Transverse colon (tissue), 4 donors: ENCODE measurements around the gene BRCA2. TPM values are rescaled to one million over a fixed set of nuclear protein-coding genes. Genes with fewer than 3 reads are reported as not detected.

Source experiments
- DNase-seq: peaks from one replicate; pipeline ENCODE4 v3.0.0-alpha.2; 2019
- H3K27ac ChIP-seq, 4 donors: fragments of 200-600 bp; sonication (generic); 2 replicates each; pipeline ENCODE4 v1.5.1; 2016 to 2018; ENCODE audit warnings: inconsistent platforms in 4 of 4
- H3K27me3 ChIP-seq: fragments of 200-600 bp; sonication (generic); 2 replicates; pipeline ENCODE4 v1.5.1; 2017; ENCODE audit warnings: inconsistent platforms
- H3K36me3 ChIP-seq, 4 donors: fragments of 200-600 bp; sonication (generic); 2 replicates each; pipeline ENCODE4 v1.5.1; 2017 to 2019; ENCODE audit warnings: inconsistent platforms in 4 of 4
- H3K4me1 ChIP-seq, 4 donors: fragments of 200-600 bp; sonication (generic); 2 replicates each; pipeline ENCODE4 v1.5.1; 2017 to 2020; ENCODE audit warnings: inconsistent platforms in 4 of 4
- H3K4me3 ChIP-seq, 4 donors: fragments of 200-600 bp; sonication (generic); 1 replicate in 1 of 4; 2 replicates in 3 of 4; pipeline versions ENCODE4 v1.5.1 to v1.6.1; 2017 to 2019; ENCODE audit warnings: inconsistent platforms in 4 of 4
- H3K9me3 ChIP-seq, 2 donors: fragments of 200-600 bp; sonication (generic); 2 replicates each; pipeline ENCODE4 v1.5.1; 2017 to 2019; ENCODE audit warnings: inconsistent platforms in 2 of 2
- EP300 ChIP-seq: sonication (generic); formaldehyde crosslinking; IDR thresholded peaks from one replicate; pipeline ENCODE4 v1.6.1; 2017; ENCODE audit warnings: antibody characterized with exemption, low read depth
- POLR2A ChIP-seq: fragments of 450-650 bp; IDR thresholded peaks from one replicate; pipeline ENCODE4 v1.6.1; 2016; ENCODE audit warnings: antibody characterized with exemption, mild to moderate bottlenecking, moderate library complexity
- POLR2AphosphoS5 ChIP-seq, 3 donors: sonication (generic); formaldehyde crosslinking; IDR thresholded peaks; one replicate each; pipeline ENCODE4 v1.6.1; 2016; ENCODE audit warnings: antibody characterized with exemption in 3 of 3
- WGBS, 2 donors: methylation state at CpG; one replicate each; pipeline ENCODE4 v1.1.5; 2018; ENCODE audit warnings: low coverage in 1 of 2; 5-methylcytosine and 5-hydroxymethylcytosine counted together
- in situ Hi-C, 4 donors: fragments of 200-750 bp; cut with MboI; loops; one replicate each; pipeline versions ENCODE4 v1.15.0 to v1.15.1; 2017; ENCODE audit warnings: low sequenced_read_pairs in 3 of 4, low pct_ligation_motif_present in 1 of 4, low pct_unique_long_range_greater_than_20kb in 1 of 4
- intact Hi-C: fragments of 100-400 bp; cut with DNase I; formaldehyde crosslinking; loops from one replicate; pipeline ENCODE4 v1.15.1; 2023; ENCODE audit warnings: low total_unique reads
- total RNA-seq, 4 donors: library from RNA; depleted of rRNA; stranded (reverse); fragments of >200 nt; gene quantifications; one replicate each; pipeline ENCODE4 v1.1.0, GENCODE V29; 2016
- TF ChIP-seq, protein P1 (sequence below), 5 experiments: fragments of 200-600 bp in 3 of 5; fragments of 450-650 bp in 2 of 5; sonication (generic) in 3 of 5; IDR thresholded peaks; 1 replicate in 2 of 5; 2 replicates in 3 of 5; pipeline ENCODE4 v1.5.1; 2016 to 2017; ENCODE audit warnings: antibody characterized with exemption in 5 of 5, inconsistent platforms in 3 of 5, mild to moderate bottlenecking in 2 of 5, moderate library complexity in 1 of 5

The BRCA2 gene
- total RNA-seq, 4 donors from 2014 or later, result 1.6 to 4.8 (median 2.4) TPM; not detected in 1

DNA sequence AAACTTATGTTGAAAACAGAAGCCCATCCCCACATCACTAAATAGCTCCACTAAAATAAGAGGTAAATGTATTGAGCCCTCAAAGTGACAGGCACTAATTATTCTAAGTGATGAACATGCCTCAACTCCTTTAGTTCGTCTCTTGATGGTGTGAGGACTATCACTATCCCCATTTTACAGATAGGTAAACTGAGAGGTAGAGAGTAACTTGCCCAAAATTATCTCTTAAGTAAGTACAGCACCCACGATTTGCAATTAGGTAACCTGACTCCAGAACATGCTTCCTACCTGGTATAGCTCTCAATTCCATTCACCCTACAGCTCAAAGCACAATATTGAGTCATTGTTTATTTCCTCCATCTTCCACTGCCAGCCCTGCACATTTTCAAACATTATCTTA lies 12.8 kb upstream of the BRCA2 start:
- 75% methylated on average over 2 of the region's 2 CpGs; no CpG with 5 or more reads in 1 of the 2 donors for WGBS, 2 donors
- TF ChIP-seq POLR2AphosphoS5 (IDR thresholded peaks at IDR 0.05), result no peak
- TF ChIP-seq, protein P1, sequence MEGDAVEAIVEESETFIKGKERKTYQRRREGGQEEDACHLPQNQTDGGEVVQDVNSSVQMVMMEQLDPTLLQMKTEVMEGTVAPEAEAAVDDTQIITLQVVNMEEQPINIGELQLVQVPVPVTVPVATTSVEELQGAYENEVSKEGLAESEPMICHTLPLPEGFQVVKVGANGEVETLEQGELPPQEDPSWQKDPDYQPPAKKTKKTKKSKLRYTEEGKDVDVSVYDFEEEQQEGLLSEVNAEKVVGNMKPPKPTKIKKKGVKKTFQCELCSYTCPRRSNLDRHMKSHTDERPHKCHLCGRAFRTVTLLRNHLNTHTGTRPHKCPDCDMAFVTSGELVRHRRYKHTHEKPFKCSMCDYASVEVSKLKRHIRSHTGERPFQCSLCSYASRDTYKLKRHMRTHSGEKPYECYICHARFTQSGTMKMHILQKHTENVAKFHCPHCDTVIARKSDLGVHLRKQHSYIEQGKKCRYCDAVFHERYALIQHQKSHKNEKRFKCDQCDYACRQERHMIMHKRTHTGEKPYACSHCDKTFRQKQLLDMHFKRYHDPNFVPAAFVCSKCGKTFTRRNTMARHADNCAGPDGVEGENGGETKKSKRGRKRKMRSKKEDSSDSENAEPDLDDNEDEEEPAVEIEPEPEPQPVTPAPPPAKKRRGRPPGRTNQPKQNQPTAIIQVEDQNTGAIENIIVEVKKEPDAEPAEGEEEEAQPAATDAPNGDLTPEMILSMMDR (IDR thresholded peaks at IDR 0.05), result no peak
- no peak for TF ChIP-seq POLR2A

DNA sequence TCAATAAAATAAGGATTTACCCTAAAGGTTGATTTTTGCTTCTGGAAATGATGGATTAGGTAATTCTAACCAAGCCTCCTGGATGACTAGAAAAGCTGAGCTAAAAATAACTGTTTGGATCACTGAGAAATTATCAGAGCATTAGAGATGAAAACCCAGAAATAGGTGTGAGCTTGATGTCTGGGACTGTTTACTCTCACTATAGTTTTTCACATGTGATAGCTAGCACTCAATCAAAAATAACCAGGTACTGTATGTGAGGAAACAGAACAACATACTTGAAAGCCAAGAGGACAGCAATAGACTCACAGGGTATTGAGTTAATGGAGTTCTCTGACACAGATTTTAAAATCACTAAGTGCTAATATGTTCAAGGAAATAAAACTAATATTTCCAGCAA lies 9.7 kb upstream of the BRCA2 start:
- Histone ChIP-seq H3K4me3 (no peak overlapping the region), H3K27me3 (peaks cover 7% of the 10 kb centered on the region), H3K4me1 (peaks cover 0 to 10% (median 5%) of the 10 kb centered on the region in 4 donors), H3K9me3 (no peaks in the 10 kb centered on the region), H3K27ac (no peak overlapping the region), H3K36me3 (no peaks in the 10 kb centered on the region)
- in situ Hi-C loops (loop anchor here (10.0 to 25.0 kb wide), 4 partner anchors 281 to 393 kb away; no protein-coding TSS in a partner anchor), intact Hi-C loops (no loop called here)
- TF ChIP-seq, protein P1 (IDR thresholded peaks at IDR 0.05), result no peak
- TF ChIP-seq POLR2A (no peak), POLR2AphosphoS5 (IDR thresholded peaks at IDR 0.05) (no peak), EP300 (no peak)
- no peak for DNase-seq

More for the DNA sequence above, 12.8 kb upstream of the BRCA2 start:
- no peaks in the 10 kb centered on the region for H3K4me1 ChIP-seq
- intact Hi-C loops (no loop called here), in situ Hi-C loops (loop anchor here (10.0 to 25.0 kb wide), 4 partner anchors 278 to 390 kb away; no protein-coding TSS in a partner anchor)
- no peaks in the 10 kb centered on the region for H3K9me3 ChIP-seq
- no peak overlapping the region for H3K27ac ChIP-seq
- H3K4me3 ChIP-seq, result no peak overlapping the region
- no peak for DNase-seq
- H3K27me3 ChIP-seq, result peaks cover 7% of the 10 kb centered on the region
- no peaks in the 10 kb centered on the region for H3K36me3 ChIP-seq

DNA sequence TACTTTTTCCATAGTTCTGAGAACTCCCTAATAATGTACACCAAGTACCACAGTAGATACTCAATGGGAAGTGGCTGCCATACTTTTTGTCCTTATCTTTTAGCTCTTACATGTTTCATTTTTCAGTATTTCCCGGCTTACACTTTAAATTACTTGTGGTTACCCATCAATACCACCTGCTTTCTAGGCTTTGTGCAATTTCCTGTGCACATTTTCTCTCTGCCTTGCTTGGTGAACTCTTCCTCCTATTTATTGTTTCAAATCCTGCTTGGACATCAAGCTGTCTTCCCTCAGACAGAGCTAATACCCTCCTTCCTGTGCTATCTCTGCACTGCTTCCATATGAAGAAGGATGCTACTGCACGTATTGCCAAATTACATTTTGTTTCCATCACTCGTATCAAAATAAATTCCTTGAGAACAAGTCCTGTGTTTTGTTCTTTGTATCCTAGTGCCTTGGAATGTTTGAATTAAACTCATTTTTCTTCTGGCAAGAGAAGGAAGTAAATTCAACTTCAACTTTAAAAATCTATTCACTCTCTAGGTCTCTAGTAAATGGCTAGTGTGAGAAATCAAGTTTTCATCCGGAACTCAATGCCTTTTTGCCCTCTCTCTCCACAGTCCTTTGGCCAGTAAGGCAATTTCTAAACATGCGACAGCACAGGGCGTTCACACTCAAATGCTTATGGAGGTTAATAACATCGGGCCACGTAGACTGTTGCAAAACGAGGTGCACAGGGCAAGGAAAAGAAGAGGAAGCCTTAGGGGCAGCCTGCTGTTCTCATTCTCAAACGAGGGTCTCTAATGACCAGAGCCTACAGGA lies 5.8 kb upstream of the BRCA2 start:
- intact Hi-C loops, result loop anchor here (2.0 to 5.0 kb wide), 2 partner anchors 282 to 401 kb away; no protein-coding TSS in a partner anchor
- peak overlapping the region in 3 of 4 donors; percentile 23 to 43 (median 35) for H3K27ac ChIP-seq
- 27 to 30% methylated on average over 9 to 10 of the region's 10 CpGs for WGBS, 2 donors
- peaks cover 0 to 10% (median 5%) of the 10 kb centered on the region in 4 donors for H3K4me1 ChIP-seq
- in situ Hi-C loops, result loop anchor here (10.0 to 25.0 kb wide), 4 partner anchors 285 to 397 kb away; no protein-coding TSS in a partner anchor
- no peaks in the 10 kb centered on the region for H3K36me3 ChIP-seq
- peak overlapping the region in 2 of 4 donors; percentile 2 to 40 for H3K4me3 ChIP-seq
- no peaks in the 10 kb centered on the region for H3K9me3 ChIP-seq
- TF ChIP-seq EP300 (no peak), POLR2A (no peak), POLR2AphosphoS5 (IDR thresholded peaks at IDR 0.05) (no peak)
- TF ChIP-seq, protein P1 (IDR thresholded peaks at IDR 0.05), result no peak
- peak; percentile 12 for DNase-seq
- no peaks in the 10 kb centered on the region for H3K27me3 ChIP-seq

DNA sequence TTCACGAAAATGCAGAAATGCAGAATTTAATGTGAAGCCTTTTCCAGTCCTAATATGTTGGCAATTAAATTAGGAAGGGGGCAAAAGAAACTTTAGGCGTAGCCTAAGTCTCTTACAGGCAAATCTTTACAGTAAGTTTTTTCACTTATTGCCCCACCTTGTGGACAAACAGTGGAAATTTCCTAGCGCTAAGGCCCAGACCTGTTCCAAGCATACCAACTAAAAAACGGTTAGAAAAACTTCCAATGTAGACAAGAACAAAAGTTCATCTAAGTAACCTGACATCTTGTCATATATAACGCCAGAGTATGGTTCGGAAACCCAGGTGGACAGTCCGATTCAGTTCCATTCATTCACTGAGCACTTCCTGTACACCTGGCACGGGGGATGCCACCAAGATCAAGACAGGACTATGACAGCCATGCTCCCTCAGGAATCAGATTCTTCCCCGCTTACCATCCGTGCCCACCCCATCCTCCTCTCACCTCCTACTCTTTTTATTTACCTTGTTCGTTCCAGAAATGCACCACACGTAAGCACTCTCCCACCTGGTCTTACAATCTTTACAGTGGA lies 5.1 kb upstream of the BRCA2 start:
- no peaks in the 10 kb centered on the region for H3K27me3 ChIP-seq
- H3K4me1 ChIP-seq, result peaks cover 0 to 15% (median 8%) of the 10 kb centered on the region in 4 donors
- H3K9me3 ChIP-seq, result no peaks in the 10 kb centered on the region
- WGBS, 2 donors, result 46 to 48% methylated on average over 8 to 12 of the region's 12 CpGs
- intact Hi-C loops, result loop anchor here (2.0 to 5.0 kb wide), 2 partner anchors 283 to 401 kb away; no protein-coding TSS in a partner anchor
- no peaks in the 10 kb centered on the region for H3K36me3 ChIP-seq
- H3K4me3 ChIP-seq, result peak overlapping the region in 2 of 4 donors; percentile 2 to 40
- in situ Hi-C loops, result loop anchor here in 2 of 4 donors (25.0 kb wide), 2 partner anchors 298 to 398 kb away; no protein-coding TSS in a partner anchor
- TF ChIP-seq POLR2AphosphoS5 (IDR thresholded peaks at IDR 0.05), result no peak
- TF ChIP-seq, protein P1 (IDR thresholded peaks at IDR 0.05), result peak; percentile 69 to 88 (median 72)
- no peak for TF ChIP-seq EP300
- DNase-seq, result no peak
- H3K27ac ChIP-seq, result peak overlapping the region in 3 of 4 donors; percentile 23 to 43 (median 35)
